Stimulated activated CD4-positive, alpha-beta T cell treated with anti-CD3 and anti-CD28 coated beads, Interleukin-1b, Interleukin-23, amount 100 ng/mL, for 24 hours (primary cell): ENCODE measurements around the gene SNRPD2.

Source experiments
- DNase-seq, 4 experiments: peaks; one replicate each; pipeline ENCODE4 v3.0.0-alpha.2; 2020; ENCODE audit warnings: low read depth in 4 of 4, low spot score in 1 of 4

The SNRPD2 gene

DNA sequence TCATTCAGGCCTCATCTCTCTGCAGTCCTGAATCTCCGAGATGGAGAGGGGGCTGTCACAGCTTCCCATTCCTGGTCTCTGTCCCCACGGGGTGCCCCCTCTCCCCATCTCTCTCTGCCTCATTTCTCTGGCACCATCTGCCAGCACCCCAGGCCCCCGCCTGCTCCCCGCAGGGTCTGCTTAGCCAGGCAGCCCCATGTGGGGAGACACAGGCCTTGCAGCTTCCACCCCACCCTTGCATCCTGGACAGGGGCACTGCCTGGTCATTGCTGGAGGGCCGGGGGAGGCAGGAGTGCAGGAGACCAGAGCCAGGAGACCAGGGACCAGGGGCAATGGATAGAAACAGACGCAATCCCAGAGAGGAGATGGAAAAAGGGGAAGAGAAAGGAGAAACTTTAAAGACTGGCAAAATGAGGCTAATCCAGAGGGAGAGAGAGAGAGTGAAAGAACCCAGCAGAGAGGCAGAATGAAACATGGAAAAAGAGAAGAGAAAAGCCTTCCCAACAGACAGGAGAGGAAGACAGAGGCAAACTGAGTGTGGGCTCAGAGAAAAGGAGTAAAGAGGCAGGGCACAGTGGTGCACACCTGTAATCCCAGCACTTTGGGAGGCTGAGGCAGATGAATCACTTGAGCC is 32.5 kb downstream of the SNRPD2 start:
- DNase-seq: no peak

DNA sequence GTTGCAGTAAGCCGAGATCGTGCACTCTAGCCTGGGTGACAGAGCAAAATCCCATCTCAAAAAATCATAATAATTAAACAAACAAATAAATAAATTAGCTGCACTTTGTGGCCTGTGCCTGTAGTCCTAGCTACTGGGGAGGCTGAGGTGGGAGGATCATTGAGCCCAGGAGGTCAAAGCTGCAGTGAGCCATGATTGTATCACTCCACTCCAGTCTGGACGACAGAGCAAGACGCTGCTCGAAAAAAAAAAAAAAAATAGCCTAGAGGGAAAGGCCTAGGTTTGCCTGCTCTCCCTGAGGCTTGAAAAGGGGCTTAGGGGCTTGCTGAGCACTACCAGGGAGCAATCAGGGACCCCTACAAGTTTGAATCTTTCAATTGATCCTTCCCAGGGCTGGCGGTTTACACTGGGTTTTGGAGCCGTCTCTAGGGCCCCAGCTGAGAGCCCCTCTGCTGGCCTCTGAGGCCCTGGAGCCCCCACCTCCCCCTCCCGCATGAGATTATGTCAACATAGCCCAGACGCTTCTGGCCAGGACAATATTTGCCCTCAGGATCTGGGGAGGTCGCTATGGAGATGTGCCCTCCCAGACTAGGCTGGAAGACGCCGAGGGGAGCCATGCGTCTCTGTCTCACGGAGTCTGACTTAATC is 34.1 kb downstream of the SNRPD2 start:
- DNase-seq: no peak

DNA sequence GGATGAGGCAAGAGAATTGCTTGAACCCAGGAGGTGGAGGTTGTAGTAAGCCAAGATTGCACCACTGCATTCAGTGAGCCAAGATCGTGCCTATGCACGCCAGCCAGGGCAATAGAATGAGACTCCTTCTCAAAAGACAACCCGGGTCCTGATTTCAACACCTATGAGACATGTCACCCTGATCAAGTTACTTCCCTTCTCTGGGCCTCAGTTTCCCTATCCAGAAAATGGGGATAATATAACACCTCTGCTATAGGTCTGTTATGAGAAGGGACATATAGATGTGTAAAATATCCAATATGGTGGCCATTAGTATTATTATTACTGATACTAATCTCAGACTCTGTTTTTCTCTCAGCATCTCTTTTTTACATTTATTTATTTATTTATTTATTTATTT is 36.7 kb downstream of the SNRPD2 start:
- DNase-seq: no peak

DNA sequence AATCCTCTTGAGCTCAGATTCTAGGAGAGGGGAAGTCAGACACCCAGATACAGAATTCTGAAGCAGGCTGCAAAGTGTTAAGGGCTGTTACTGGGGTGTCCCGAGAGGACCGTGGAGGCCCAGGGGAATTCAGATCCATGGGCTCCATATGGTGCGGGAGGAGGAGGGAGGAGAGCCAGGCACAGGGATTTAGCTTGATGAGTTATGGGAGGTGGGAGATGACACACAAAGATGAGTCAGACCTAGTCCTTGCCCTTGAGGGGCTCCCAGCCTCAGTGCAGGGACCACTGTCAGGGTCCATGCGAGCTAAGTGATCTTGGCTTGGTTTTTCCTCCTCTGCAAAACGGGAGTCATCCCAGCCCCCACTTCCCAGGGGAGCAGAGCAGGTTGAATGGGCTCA is 38.1 kb downstream of the SNRPD2 start:
- no peak for DNase-seq

DNA sequence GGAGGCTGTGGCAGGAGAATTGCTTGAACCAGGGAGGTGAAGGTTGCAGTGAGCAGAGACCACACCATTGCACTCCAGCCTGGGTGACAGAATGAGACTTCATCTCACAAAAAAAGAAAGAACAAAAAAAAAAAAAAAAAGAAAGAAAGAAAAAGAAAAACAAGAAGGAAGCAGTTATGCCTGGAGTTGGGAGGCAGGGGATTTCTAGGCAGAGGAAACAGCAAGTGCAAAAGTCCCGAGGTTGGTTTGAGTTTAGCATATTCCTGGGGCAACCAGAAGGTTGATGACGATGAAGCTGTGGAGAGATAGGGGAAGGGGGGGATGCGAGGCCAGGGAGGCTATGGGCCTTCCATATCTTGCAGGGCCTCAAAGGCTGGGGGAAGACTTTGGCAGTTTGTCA is 41.0 kb downstream of the SNRPD2 start:
- DNase-seq: no peak

DNA sequence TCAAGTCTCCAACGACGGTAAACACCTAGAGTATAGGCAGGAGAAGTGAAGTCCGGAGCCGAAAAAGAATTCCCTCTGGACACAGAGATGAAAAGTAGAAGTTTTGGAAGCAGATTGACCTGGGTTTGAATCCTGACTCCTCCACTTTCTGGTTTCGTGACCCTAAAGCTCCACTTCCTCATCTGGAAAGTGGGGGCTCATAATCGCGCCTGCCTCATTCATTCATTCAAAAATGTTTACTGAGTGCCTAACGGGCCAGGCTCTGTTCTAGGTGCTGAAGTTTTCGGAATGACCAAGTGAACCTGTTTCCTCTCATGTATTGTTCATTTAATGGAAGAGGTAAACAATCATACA is 45.4 kb downstream of the SNRPD2 start:
- no peak for DNase-seq

DNA sequence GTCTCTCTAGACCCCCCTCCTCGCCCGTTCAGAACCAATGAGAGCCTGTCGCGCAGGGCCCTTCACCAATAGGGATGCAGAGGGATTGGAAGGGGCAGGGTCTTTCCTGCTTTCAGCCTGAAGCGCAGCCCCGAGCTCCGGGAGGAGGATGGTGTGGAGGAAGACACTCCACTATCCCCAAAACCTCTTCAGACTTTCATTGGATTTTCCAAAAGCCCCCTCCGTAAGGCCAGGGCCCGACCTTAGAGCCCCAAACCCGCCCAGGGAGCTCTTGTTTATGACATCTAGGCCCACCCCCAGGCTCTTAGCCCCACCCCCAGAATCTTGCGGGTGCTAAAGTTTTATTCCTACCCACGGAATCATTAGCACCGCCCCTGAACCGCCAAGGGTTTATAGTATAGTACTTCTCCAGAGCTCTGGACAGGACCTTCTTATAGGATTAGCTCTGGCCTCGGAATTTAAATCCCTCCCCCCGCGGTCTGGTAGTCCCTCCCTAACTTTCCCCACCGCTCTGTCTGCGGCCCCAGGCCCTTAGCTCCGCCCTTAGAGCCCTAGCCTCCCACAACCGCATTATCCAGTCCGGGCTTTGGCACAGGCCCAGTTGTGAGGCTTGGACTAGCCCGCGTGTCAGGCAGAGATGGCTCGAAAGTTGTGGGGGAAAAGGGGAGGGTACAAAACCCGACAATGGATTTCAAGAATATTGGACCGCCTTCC is 46.0 kb downstream of the SNRPD2 start:
- peak; percentile 49 to 73 (median 62) for DNase-seq

DNA sequence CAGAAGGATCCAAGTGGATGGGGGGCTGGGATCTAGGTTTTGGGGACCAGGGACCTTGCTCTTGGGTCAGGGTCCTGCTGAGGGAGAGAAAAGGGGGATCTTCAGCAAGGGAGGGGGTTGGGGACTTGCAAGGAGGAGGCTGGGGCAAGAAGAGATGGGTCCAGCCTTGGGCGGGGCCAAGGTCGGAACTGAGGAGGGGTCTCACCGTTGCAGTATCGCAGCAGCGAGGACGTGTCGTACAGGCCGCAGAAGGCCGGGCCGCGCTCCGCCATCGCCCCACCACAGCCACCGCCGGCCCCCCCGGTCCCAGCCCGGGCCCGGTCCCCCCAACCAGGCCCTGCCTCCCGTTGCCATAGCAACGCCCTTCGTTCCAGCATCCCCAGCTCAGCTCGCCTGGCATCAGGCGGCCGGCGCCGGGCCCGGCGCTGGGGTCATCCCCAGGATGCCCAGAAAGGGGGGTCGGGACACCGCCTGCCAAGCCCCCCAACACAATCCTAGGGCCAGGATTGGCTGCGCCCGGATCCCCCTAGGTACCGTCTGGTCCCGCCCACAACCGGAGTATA is 46.6 kb downstream of the SNRPD2 start:
- no peak for DNase-seq

DNA sequence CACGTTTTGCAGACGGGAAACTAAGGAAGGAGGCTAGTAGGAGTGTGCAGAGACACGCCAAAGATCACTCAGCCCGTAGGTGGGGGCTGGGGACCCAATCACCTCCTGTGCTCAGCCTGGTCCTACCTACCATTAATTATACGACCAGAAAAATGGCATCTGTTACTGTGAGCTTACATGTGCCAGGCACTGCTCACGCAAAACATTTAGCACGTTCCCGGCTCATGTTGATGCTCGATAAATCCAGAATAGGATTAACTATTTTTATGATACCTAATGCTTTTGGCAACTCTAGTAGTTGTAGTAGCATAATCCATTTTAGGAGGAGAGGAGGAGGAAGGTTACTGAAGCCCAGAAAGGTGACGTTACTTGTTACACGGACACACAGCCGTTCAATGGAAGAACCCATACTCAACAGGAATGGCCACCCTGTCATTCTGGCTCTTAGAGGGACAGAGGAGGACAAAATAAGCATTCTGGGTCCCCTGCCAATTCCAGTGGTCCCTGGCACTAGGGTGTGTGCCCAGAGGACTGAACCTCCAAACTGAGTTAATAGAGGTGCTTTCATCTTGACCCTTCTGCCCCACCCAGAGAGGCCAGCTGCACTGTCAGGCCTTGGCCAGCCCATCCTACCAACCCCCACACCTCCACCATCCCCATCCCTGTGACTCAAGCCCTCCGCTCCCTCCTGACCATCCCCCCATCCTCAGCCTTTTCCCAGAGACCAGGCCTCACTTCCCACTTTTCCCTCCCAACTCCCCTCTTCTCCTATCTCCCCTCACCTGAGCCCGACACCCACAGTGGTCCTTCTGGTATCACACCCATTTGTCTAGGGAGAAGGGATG is 47.6 kb downstream of the SNRPD2 start:
- no peak for DNase-seq

DNA sequence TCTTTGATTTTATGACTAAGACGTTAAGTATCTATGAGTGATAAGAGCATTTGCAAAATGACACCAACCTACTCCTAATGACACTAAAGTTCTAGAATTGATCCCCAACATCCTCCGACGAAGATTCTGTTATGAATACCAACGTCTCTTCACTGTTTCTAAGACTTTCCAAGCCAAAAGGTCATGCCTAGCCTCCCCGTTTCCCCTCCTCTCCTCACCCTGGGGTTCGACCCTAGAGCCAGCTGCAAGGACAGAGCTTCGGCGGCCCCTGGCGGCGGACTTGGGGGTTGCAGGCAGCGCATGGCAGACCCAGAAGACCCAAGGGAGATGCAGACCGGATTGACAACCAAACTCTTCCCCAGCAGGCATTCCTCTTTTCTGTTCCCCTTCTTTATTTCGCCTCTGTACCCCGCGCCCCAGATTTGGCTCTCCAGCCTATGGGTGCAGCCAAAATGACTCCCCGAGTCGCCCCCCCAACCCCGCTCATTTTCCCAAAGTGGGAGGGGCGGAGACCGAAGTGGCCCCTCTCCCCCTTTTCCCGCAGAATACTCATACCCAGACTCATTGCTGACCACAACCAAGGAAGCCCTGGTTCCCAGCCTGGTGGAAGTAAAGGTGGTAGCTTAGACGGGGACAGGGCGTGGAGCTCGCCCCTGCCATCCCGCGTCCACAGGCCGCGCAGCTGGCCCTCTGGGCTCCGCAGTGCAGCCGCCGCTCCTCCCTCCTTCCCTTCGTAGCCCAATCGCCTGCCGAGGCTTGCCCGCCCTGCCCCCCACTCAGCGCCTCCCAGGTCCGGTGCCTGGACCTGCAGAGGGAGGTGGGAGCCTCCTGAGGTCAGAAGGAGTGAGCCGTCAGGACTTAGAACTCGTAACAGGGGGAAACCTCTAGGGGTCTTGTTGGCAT is 48.5 kb downstream of the SNRPD2 start:
- DNase-seq: peak; percentile 91 to 98 (median 94)

DNA sequence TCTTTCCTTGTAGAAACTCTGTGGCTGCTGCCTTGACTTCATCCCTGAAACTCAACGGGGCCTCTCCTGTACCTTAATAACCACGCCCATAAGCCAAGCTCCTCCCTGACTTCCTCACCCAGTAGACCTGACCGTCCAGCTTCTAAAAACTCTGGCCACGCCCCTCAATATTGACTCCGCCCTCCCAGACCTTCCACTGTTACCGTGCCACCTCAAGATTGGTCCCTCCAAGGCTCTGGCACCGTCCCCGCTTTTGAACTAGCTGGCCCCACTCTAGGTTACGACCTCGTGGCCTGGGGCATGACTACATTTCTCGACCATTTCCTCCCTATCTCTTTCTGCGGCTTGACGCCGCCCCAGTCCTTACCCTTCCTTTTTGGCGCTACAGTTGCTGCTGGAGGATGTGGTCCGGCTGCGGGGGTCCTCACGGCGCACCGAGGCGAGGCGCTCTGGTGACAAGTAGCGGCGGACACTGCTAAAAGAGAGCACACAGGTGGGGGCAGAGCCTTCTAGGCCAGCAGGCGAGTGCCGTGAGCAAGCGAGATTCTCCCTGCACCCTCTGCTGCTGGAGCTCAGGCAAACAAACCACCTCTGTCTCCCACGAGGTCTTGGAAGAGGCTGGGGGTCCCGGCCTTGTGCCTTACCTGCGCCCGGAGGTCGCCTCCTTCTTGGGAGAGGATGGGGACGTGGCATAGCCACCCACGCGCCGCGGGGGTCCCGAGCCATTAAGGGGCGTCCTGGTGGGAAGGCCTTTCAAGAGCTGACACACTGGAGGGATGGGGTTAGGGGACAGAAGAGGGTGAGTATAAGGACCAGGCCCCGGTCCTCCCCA is 50.3 kb downstream of the SNRPD2 start:
- peak; percentile 50 to 88 (median 69) for DNase-seq

DNA sequence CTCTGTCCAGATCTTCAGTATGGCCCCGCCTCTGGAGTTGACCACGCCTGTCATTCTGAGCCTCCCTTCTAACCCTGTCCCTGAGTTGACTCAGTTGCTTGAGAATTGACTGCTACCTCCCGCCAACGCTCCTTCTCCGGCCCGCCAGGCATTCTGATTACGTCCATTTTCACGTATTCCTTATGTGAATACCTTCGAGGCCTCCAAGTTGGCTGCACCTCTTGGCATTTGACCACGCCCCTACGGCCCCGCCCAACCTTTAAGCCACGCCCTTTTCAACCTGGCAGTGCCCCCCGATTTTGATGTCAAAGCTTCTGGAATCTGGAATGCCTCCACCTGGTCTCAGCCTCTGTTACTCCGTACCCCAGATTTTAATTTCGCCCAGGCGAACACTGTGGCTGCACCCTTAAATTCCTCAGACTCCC is 50.9 kb downstream of the SNRPD2 start:
- peak in 3 of 4 experiments; percentile 15 to 62 (median 35) for DNase-seq

DNA sequence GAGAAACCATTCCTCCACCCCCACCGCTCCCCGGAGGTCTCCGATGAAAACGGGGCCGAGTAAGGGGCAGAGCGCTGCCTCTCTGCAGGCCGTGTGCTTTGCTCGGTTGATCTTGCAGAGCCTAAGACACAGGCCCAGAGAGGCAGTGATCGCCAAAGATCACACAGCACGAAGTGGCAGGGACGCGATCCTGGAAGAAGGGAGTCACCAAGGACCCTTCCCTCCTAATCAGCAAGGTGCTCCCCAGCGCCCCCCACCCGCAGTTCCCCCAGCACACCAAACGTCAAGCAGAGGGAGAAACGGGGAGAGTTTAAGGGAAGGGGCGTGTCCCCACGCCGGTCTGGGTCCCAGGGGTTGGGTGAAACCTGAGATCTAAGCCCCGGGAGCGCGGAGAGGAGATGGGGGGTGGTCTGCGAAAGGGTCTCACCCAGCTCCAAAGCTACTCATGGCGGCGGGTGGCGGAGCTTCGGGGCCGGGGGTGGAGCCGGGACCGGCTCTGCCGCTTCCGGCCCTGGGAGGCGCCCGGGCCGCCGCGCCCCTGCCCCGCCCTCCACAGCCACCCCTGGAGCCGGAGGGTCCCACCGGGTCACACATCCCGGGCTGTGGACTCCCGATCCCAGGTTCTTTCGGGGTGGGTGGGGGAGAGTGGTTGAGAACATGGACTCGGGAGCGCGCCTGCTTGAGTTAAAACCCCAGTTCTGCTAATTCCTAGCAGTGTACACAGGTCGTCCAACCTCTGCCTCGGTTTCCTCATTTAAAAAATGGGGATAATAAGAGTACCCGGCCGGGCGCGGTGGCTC is 52.6 kb downstream of the SNRPD2 start, which contains the start of gene EML2:
Gene EML2, minus strand, starts transcription at position 468 of the 800 bp plus-strand sequence. Its CDS starts 21 bp downstream, at position 447.
- peak in 3 of 4 experiments; percentile 40 to 46 (median 45) for DNase-seq

DNA sequence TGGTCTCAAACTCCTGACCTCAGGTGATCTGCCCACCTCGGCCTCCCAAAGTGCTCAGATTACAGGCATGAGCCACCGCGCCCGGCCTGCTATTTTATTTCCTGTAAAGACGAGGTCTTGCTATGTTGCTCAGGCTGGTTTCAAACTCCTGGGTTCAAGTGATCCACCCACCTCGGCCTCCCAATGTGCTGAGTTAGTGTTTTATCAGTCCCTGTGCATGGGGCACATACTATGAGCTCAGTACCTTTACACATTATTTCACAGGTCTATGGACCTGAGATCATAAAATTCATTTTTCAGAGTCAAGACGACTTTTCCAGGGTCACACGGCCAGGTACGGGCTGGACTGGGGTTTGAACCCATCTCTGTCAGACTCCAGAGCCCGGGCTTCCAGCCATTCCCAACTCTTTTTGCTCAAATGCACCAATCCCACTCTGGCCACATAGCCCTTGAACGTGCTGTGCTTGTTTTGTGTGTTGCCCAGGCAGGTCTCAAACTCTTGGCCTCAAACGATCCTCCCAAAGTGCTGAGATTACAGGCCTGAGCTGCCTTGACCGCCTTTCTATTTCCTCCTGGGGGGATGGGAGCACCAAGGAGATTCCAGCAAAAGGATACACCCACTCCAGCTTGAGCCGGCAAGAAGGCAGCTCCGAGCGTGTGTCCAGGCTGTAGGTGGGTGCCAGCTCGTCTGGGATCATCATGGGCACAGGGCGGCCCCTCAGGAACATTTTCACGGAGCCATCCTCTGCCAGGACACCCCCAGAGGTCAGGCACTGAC is 53.7 kb downstream of the SNRPD2 start:
- no peak for DNase-seq
